Glutamatergic neuron (in vitro differentiated cells): ENCODE data around the gene TAF3. TPM values are rescaled to one million over a fixed set of nuclear protein-coding genes. Genes with fewer than 3 reads are reported as not detected.

Experiments
- total RNA-seq: library from RNA; stranded (reverse); fragmentation: NEBNext Ultra II Directional; extraction: Animal tissue kit (Norgen Biotek cat#: 25700); gene quantifications from one replicate; pipeline ENCODE4 v1.2.1, GENCODE V29; 2021; ENCODE audit not compliant: unreplicated experiment

TAF3 gene
- total RNA-seq, 1 donor from 2014 or later, result 10.2 TPM

Other genes starting within 250 kb of the TAF3 start
- gene ITIH5, start 151.5 kb upstream of the TAF3 start, total RNA-seq, result 0.29 TPM
- gene ITIH2, start 115.2 kb upstream of the TAF3 start, total RNA-seq, result not detected
- gene KIN, start 30.5 kb upstream of the TAF3 start, total RNA-seq, result 12.9 TPM
- 229 TPM for gene ATP5F1C, start 30.3 kb upstream of the TAF3 start, total RNA-seq
- gene GATA3, start 236.2 kb downstream of the TAF3 start, total RNA-seq, result 0.69 TPM